ENCODE results near the gene B3GALT6. TPM values are rescaled to one million over a fixed set of nuclear protein-coding genes. Genes with fewer than 3 reads are reported as not detected.

Gene B3GALT6
- total RNA-seq, 4 donors from 2014 or later: 8.5 to 24.9 (median 12.2) TPM

DNA sequence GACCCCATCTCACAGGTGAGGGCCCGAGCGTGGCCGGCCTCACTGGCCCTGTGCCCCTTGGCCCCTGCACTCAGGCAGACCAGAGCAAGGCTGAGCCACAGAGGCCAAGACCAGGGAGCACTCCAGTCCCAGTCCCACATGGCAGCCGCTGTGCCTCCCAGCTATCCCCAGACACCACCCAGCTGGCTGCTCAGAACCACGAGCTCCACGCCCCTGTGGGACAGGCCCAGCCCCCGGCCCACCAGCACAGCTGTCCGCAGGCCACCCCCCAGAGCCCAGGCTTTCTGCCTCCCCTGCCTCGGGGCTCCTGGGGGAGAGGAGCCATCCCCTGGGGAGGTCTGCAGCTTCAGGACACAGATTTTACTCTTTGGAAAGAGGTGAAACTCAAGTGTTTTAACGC is 23.6 kb downstream of the B3GALT6 start:
- in situ Hi-C loops (cut with MboI; ENCODE audit: low pct_ligation_motif_present in 1 of 4, low pct_unique_long_range_greater_than_20kb in 1 of 4, low sequenced_read_pairs in 3 of 4): loop anchor here in 1 of 4 donors (25.0 kb wide), 1 partner anchor 143 kb away; the partner anchor contains the start of gene C1orf159
- no peak for DNase-seq
- Histone ChIP-seq H3K36me3 (peaks cover 0 to 15% (median 7%) of the 10 kb centered on the region in 4 donors), H3K4me1 (peaks cover 0 to 2% (median 0%) of the 10 kb centered on the region in 4 donors), H3K9me3 (no peaks in the 10 kb centered on the region), H3K27ac (no peak overlapping the region), H3K27me3 (no peaks in the 10 kb centered on the region), H3K4me3 (no peak overlapping the region)
- intact Hi-C loops (cut with DNase I; ENCODE audit: low total_unique reads): no loop called here
- TF ChIP-seq POLR2AphosphoS5 (IDR thresholded peaks at IDR 0.05) (no peak), EP300 (IDR thresholded peaks at IDR 0.05; ENCODE audit: low read depth) (no peak), POLR2A (IDR thresholded peaks at IDR 0.05) (no peak)
- TF ChIP-seq, protein P1, sequence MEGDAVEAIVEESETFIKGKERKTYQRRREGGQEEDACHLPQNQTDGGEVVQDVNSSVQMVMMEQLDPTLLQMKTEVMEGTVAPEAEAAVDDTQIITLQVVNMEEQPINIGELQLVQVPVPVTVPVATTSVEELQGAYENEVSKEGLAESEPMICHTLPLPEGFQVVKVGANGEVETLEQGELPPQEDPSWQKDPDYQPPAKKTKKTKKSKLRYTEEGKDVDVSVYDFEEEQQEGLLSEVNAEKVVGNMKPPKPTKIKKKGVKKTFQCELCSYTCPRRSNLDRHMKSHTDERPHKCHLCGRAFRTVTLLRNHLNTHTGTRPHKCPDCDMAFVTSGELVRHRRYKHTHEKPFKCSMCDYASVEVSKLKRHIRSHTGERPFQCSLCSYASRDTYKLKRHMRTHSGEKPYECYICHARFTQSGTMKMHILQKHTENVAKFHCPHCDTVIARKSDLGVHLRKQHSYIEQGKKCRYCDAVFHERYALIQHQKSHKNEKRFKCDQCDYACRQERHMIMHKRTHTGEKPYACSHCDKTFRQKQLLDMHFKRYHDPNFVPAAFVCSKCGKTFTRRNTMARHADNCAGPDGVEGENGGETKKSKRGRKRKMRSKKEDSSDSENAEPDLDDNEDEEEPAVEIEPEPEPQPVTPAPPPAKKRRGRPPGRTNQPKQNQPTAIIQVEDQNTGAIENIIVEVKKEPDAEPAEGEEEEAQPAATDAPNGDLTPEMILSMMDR (IDR thresholded peaks at IDR 0.05): no peak
- WGBS, 2 donors (ENCODE audit: low coverage in 1 of 2): 88 to 100% methylated on average over 1 to 10 of the region's 10 CpGs

DNA sequence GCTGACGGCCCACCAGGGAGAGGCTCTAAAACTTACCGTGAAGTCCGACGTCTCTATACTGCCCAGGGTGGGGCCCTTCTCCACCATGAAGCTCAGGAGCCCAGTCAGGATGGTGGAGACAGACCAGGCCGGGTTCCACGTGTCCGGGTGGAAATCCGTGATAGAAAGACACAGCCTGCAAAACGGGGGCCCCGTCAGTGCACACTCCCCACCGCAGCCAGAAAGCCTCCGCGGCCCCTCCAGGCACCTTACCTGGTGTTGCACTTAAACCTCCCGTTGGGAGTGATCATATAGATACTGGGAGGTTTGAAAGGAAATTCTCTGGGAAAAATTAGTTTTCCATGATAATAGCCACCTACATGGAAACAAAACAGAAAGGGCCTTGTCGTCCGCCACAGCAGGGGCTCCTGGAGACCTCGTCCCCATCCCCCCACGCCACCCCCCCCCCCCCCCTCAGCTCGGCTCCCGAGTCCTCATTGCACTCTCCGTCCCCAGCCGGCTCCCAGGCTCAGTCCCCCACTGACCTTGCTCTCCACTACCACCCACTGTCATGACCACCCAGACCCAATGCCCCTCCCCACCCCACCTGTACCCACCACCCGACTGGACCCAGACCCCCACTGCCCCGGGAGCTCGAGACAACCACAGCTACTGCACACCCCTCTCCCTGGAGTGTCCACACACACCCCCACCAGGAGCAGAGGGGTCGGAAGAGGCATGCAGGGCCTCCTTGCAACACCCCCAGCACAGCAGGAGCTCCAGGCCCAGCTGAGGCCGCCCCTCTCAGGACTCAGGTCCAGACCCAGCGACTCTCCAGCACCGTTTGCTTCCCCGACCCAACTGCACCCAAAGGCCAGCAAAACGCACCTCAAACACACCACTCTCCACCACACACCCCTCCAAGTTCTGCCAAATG is 25.2 kb downstream of the B3GALT6 start:
- in situ Hi-C loops (cut with MboI; ENCODE audit: low pct_ligation_motif_present in 1 of 4, low pct_unique_long_range_greater_than_20kb in 1 of 4, low sequenced_read_pairs in 3 of 4): loop anchor here in 1 of 4 donors (25.0 kb wide), 1 partner anchor 145 kb away; the partner anchor contains the start of gene C1orf159

DNA sequence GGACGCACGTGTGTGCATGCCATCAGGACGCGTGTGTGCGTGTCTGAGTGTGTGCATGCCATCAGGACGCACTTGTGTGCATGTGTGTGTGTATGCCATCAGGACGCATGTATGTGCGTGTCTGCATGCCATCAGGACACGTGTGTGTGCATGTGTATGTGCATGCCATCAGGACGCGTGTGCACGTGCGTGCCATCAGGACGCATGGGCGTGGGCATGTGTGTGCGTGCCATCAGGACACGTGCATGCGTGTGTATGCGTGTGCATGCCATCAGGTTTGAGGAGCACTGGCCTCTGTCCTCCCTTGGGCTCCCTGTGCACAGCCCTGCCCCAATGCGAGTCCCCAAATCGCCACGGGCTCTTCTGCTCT is 27.1 kb downstream of the B3GALT6 start:
- in situ Hi-C loops (cut with MboI; ENCODE audit: low pct_ligation_motif_present in 1 of 4, low pct_unique_long_range_greater_than_20kb in 1 of 4, low sequenced_read_pairs in 3 of 4) (loop anchor here in 1 of 4 donors (25.0 kb wide), 1 partner anchor 147 kb away; the partner anchor contains the start of gene C1orf159), intact Hi-C loops (cut with DNase I; ENCODE audit: low total_unique reads) (no loop called here)
- TF ChIP-seq, protein P1 (IDR thresholded peaks at IDR 0.05): no peak
- TF ChIP-seq EP300 (IDR thresholded peaks at IDR 0.05; ENCODE audit: low read depth) (no peak), POLR2A (IDR thresholded peaks at IDR 0.05) (no peak), POLR2AphosphoS5 (IDR thresholded peaks at IDR 0.05) (no peak)
- Histone ChIP-seq H3K4me1 (no peaks in the 10 kb centered on the region), H3K4me3 (no peak overlapping the region), H3K27ac (no peak overlapping the region), H3K36me3 (peaks cover 0 to 37% (median 11%) of the 10 kb centered on the region in 4 donors), H3K9me3 (no peaks in the 10 kb centered on the region), H3K27me3 (no peaks in the 10 kb centered on the region)
- DNase-seq: no peak
- WGBS, 2 donors (ENCODE audit: low coverage in 1 of 2): 91% methylated on average over 22 of the region's 22 CpGs; no CpG with 5 or more reads in 1 of the 2 donors

More for the DNA sequence above, 25.2 kb downstream of the B3GALT6 start:
- Histone ChIP-seq H3K27me3 (no peaks in the 10 kb centered on the region), H3K4me1 (no peaks in the 10 kb centered on the region), H3K36me3 (peaks cover 0 to 27% (median 11%) of the 10 kb centered on the region in 4 donors), H3K27ac (no peak overlapping the region), H3K9me3 (no peaks in the 10 kb centered on the region), H3K4me3 (no peak overlapping the region)
- 93% methylated on average over 31 of the region's 31 CpGs; no CpG with 5 or more reads in 1 of the 2 donors for WGBS, 2 donors (ENCODE audit: low coverage in 1 of 2)
- TF ChIP-seq POLR2AphosphoS5 (IDR thresholded peaks at IDR 0.05) (no peak), POLR2A (IDR thresholded peaks at IDR 0.05) (no peak), EP300 (IDR thresholded peaks at IDR 0.05; ENCODE audit: low read depth) (no peak)
- TF ChIP-seq, protein P1 (IDR thresholded peaks at IDR 0.05): no peak
- DNase-seq: no peak
- intact Hi-C loops (cut with DNase I; ENCODE audit: low total_unique reads): no loop called here

DNA sequence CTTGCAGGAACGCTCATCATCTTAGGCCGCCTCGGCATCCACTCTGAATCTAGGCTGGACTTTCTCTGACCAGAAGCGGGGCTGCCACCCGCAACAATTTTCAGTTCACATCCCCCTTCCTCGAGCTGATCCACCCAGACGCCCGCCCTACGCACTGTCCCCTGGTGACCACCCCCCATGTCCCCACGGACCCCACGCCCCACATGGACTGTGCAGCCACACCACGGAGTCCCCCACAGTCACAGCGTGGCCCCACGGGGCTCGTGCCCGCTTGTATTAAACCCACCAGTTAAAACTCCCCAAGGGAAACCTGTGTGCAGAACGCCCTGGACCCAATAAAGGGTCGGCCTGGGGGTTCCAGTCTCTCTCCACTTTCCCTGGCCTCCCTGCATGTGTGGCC is 27.5 kb downstream of the B3GALT6 start:
- peaks cover 0 to 34% (median 9%) of the 10 kb centered on the region in 4 donors for H3K36me3 ChIP-seq
- H3K4me3 ChIP-seq: no peak overlapping the region
- in situ Hi-C loops (cut with MboI; ENCODE audit: low pct_ligation_motif_present in 1 of 4, low pct_unique_long_range_greater_than_20kb in 1 of 4, low sequenced_read_pairs in 3 of 4): loop anchor here in 1 of 4 donors (25.0 kb wide), 1 partner anchor 147 kb away; the partner anchor contains the start of gene C1orf159

More for the DNA sequence above, 27.5 kb downstream of the B3GALT6 start:
- 96% methylated on average over 18 of the region's 18 CpGs; no CpG with 5 or more reads in 1 of the 2 donors for WGBS, 2 donors (ENCODE audit: low coverage in 1 of 2)
- Histone ChIP-seq H3K4me1 (no peaks in the 10 kb centered on the region), H3K27ac (no peak overlapping the region), H3K27me3 (no peaks in the 10 kb centered on the region), H3K9me3 (no peaks in the 10 kb centered on the region)
- DNase-seq: no peak
- intact Hi-C loops (cut with DNase I; ENCODE audit: low total_unique reads): no loop called here
- TF ChIP-seq POLR2AphosphoS5 (IDR thresholded peaks at IDR 0.05): no peak
- TF ChIP-seq, protein P1 (IDR thresholded peaks at IDR 0.05): no peak
- TF ChIP-seq EP300 (IDR thresholded peaks at IDR 0.05; ENCODE audit: low read depth): no peak
- TF ChIP-seq POLR2A (IDR thresholded peaks at IDR 0.05): no peak

Measured in transverse colon (tissue), 4 donors.